ENCODE results near the gene CLIP1. TPM values are rescaled to one million over a fixed set of nuclear protein-coding genes. Genes with fewer than 3 reads are reported as not detected.

Gene CLIP1
- polyA plus RNA-seq, 1 of the 3 experiments (the other 2 are of a cell fraction), result 33.9 TPM

DNA sequence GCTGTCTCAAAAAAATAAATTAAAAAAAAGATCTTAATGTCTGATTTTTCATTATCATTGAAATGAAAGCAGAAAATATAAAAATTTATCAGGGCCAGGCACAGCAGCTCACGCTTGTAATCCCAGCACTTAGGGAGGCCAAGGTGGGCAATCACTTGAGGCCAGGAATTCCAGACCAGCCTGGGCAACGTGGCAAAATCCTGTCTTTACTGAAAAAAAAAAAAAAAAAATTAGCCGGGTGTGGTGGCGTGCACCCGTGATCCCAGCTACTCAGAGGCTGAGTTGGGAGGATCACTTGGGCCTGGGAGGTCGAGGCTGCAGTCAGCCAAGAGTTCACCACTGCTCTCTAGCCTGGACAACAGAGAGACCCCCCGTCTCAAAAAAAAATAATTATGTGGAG lies 37.6 kb upstream of the CLIP1 start:
- Histone ChIP-seq H3K9me2 (no peaks in the 10 kb centered on the region), H3F3A (replicated peaks; ENCODE audit: insufficient read depth) (peaks cover 14% of the 10 kb centered on the region), H3K4me1 (ENCODE audit: control insufficient read depth in 1 of 2, insufficient read depth in 2 of 2, low read depth in 1 of 2, low read length in 1 of 2) (no peaks in the 10 kb centered on the region), H3K9ac (no peak overlapping the region), H3K27me3 (ENCODE audit: insufficient read depth) (no peaks in the 10 kb centered on the region), H3K4me2 (no peak overlapping the region), H3K27ac (ENCODE audit: low read depth in 2 of 2, low read length in 1 of 2) (no peak overlapping the region), H3K4me3 (ENCODE audit: low read depth in 2 of 2, low read length in 1 of 2) (no peak overlapping the region), H3K36me3 (replicated peaks in 1 of 2; ENCODE audit: control insufficient read depth in 1 of 2, insufficient read depth in 2 of 2, low read length in 1 of 2) (no peaks in the 10 kb centered on the region), H3K9me3 (no peaks in the 10 kb centered on the region), H3K79me2 (ENCODE audit: insufficient read depth) (no peaks in the 10 kb centered on the region), H2AFZ (ENCODE audit: low read depth) (no peak overlapping the region), H4K20me1 (ENCODE audit: insufficient read depth) (no peaks in the 10 kb centered on the region)
- ChIA-PET POLR2A (no interaction called here), CTCF (interaction anchor here (1.4 to 2.9 kb wide), 3 partner anchors 11 to 61 kb away, joined by 5 to 11 read pairs (median 10); no protein-coding TSS in a partner anchor)
- TF ChIP-seq RFX5 (IDR thresholded peaks at IDR 0.05; ENCODE audit: low read length) (no peak), JUND (IDR thresholded peaks at IDR 0.05) (no peak), RXRA (IDR thresholded peaks at IDR 0.05; ENCODE audit: borderline replicate concordance, low read depth) (no peak), CHD2 (IDR thresholded peaks at IDR 0.05; ENCODE audit: low read length, partially characterized antibody) (no peak), GABPA (IDR thresholded peaks at IDR 0.05; ENCODE audit: low read depth) (no peak), YY1 (IDR thresholded peaks at IDR 0.05; ENCODE audit: low read depth) (no peak), NFIC (IDR thresholded peaks at IDR 0.05; ENCODE audit: borderline replicate concordance) (no peak), TCF12 (IDR thresholded peaks at IDR 0.05) (no peak), PBX3 (IDR thresholded peaks at IDR 0.05) (no peak), SMC3 (IDR thresholded peaks at IDR 0.05; ENCODE audit: low read depth, low read length) (no peak), FOXM1 (IDR thresholded peaks at IDR 0.05; ENCODE audit: low read depth) (no peak), RCOR1 (IDR thresholded peaks at IDR 0.05; ENCODE audit: low read length) (no peak)
- DNase-seq, result no peak
- 91% methylated on average over 7 of the region's 7 CpGs for WGBS (ENCODE audit: low lambda C conversion rate)

DNA sequence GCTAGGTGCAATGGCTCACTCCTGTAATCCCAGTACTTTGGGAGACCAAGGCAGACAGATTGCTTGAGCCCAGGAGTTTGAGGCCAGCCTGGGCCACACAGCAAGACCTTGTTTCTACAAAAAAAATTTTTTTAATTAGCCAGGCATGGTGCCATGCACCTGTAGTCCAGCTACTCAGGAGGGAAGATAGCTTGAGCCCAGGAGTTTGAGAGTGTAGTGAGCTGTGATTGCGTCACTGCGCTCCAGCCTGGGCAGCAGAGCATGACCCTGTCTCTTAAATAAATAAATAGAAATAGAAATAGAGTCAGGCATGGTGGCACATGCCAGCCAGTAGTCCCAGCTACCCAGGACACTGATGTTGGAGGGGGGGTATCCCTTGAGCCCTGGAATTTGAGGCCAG lies 36.7 kb upstream of the CLIP1 start:
- Histone ChIP-seq H3K27ac (ENCODE audit: low read depth in 2 of 2, low read length in 1 of 2) (no peak overlapping the region), H2AFZ (ENCODE audit: low read depth) (no peak overlapping the region), H3K9ac (no peak overlapping the region), H3K36me3 (replicated peaks in 1 of 2; ENCODE audit: control insufficient read depth in 1 of 2, insufficient read depth in 2 of 2, low read length in 1 of 2) (no peaks in the 10 kb centered on the region), H4K20me1 (ENCODE audit: insufficient read depth) (no peaks in the 10 kb centered on the region), H3K79me2 (ENCODE audit: insufficient read depth) (no peaks in the 10 kb centered on the region), H3K4me3 (ENCODE audit: low read depth in 2 of 2, low read length in 1 of 2) (no peak overlapping the region), H3K9me2 (no peaks in the 10 kb centered on the region), H3K4me1 (ENCODE audit: control insufficient read depth in 1 of 2, insufficient read depth in 2 of 2, low read depth in 1 of 2, low read length in 1 of 2) (no peaks in the 10 kb centered on the region), H3K4me2 (no peak overlapping the region), H3F3A (replicated peaks; ENCODE audit: insufficient read depth) (peaks cover 9% of the 10 kb centered on the region), H3K9me3 (no peaks in the 10 kb centered on the region), H3K27me3 (ENCODE audit: insufficient read depth) (no peaks in the 10 kb centered on the region)
- POLR2A ChIA-PET, result no interaction called here
- no peak for DNase-seq
- CTCF ChIA-PET, result interaction anchor here (2.7 to 2.9 kb wide), 2 partner anchors 12 to 60 kb away, joined by 10 to 11 read pairs; no protein-coding TSS in a partner anchor
- WGBS (ENCODE audit: low lambda C conversion rate), result 100% methylated on average over 2 of the region's 2 CpGs
- TF ChIP-seq RAD21 (IDR thresholded peaks at IDR 0.05; ENCODE audit: low read length) (no peak), ZBTB33 (IDR thresholded peaks at IDR 0.05; ENCODE audit: borderline replicate concordance, low read depth) (no peak), USF1 (IDR thresholded peaks at IDR 0.05; ENCODE audit: borderline replicate concordance, low read depth) (no peak), POLR2AphosphoS5 (IDR thresholded peaks at IDR 0.05; ENCODE audit: low read depth, low read length) (no peak), TCF12 (IDR thresholded peaks at IDR 0.05) (no peak), TAF1 (IDR thresholded peaks at IDR 0.05; ENCODE audit: borderline replicate concordance, low read depth, low read length) (no peak), EZH2phosphoT487 (IDR thresholded peaks at IDR 0.05; ENCODE audit: borderline replicate concordance, low read depth) (no peak), TEAD4 (IDR thresholded peaks at IDR 0.05; ENCODE audit: borderline replicate concordance, insufficient read depth) (no peak), MAX (IDR thresholded peaks at IDR 0.05; ENCODE audit: low read depth) (no peak), GABPA (IDR thresholded peaks at IDR 0.05; ENCODE audit: low read depth) (no peak), MXI1 (IDR thresholded peaks at IDR 0.05; ENCODE audit: low read depth, low read length) (no peak), ELF1 (IDR thresholded peaks at IDR 0.05) (no peak), FOSL2 (IDR thresholded peaks at IDR 0.05; ENCODE audit: borderline replicate concordance, low read depth) (no peak)
- TF ChIP-seq, protein P1, sequence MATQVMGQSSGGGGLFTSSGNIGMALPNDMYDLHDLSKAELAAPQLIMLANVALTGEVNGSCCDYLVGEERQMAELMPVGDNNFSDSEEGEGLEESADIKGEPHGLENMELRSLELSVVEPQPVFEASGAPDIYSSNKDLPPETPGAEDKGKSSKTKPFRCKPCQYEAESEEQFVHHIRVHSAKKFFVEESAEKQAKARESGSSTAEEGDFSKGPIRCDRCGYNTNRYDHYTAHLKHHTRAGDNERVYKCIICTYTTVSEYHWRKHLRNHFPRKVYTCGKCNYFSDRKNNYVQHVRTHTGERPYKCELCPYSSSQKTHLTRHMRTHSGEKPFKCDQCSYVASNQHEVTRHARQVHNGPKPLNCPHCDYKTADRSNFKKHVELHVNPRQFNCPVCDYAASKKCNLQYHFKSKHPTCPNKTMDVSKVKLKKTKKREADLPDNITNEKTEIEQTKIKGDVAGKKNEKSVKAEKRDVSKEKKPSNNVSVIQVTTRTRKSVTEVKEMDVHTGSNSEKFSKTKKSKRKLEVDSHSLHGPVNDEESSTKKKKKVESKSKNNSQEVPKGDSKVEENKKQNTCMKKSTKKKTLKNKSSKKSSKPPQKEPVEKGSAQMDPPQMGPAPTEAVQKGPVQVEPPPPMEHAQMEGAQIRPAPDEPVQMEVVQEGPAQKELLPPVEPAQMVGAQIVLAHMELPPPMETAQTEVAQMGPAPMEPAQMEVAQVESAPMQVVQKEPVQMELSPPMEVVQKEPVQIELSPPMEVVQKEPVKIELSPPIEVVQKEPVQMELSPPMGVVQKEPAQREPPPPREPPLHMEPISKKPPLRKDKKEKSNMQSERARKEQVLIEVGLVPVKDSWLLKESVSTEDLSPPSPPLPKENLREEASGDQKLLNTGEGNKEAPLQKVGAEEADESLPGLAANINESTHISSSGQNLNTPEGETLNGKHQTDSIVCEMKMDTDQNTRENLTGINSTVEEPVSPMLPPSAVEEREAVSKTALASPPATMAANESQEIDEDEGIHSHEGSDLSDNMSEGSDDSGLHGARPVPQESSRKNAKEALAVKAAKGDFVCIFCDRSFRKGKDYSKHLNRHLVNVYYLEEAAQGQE (IDR thresholded peaks at IDR 0.05; ENCODE audit: low read depth, low read length), result no peak
